GM19395 (cell line): ENCODE results near the gene PABPN1.

ENCODE experiments used
- ATAC-seq: cut with Tn5 transposase; IDR thresholded peaks from one replicate; pipeline ENCODE4 v1.9.1; 2021; ENCODE audit warnings: mild to moderate bottlenecking, moderate library complexity; ENCODE audit not compliant: unreplicated experiment

The PABPN1 gene

DNA sequence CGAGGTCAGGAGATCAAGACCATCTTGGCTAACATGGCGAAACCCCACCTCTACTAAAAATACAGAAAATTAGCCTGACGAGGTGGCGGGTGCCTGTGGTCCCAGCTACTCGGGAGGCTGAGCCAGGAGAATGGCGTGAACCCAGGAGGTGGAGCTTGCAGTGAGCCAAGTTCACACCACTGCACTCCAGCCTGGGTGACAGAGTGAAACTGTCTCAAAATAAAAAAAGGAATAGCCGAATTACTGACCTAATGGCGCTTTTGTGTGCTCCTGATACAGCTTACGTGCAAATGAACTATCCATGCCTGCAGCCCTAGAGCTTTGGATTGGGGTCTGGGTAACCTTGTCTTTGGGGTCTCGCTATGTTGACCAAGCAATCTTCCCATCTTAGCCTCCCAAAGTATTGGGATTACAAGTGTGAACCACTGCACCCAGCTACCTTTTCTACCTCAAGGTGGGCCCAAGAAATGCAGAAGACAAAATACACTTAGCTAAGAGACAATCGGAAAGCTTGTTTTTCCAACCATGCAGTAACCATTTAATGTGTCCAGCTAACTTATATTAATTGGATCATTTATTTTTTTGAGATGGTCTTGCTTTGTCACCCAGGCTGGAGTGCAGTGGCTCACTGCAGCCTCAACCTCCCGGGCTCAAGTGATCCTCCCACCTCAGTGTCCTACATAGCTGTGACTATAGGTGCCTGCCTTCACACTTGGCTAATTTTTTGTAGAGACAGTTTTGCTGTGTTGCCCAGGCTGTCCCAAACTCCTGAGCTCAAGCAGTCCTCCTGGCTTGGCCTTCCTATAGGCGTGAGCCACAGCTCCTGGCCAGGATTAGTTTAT is 5.5 kb downstream of the PABPN1 start:
- no peak for ATAC-seq

DNA sequence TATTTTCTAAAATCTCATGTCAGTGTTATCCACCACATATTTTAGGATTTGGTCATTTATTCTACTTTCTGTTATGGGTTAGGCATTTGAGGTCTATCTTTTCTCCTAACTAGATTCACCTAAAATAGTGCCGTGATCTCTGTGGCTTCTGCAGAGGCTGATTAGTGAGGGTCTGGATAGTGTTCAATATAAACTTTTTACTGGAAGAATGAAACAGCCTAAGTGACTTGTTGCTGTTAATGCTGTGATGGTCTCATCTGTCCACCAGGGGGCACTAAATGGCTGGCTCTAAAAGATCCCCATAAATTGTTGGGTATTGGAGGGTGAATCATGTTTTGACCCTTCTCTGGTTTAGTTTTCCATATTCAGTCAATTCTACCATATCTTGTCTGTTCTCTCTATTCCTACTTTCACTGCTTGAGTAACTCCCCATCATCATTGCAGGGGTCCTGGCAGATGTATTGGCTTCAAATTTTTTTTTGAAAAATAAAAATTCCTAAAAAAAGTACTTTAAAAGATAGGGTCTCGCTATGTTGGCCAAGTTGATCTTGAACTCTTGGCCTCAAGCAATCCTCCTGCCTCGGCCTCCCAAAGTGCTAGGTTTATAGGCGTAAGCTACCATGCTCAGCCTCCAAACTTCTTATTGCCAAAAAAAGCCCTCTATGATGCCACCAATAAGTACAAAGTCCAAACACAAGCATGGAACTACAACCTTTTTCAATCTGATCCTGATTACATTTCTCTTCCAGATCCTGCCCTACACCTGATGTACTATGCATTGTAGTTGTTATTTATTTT is 6.9 kb downstream of the PABPN1 start:
- no peak for ATAC-seq

DNA sequence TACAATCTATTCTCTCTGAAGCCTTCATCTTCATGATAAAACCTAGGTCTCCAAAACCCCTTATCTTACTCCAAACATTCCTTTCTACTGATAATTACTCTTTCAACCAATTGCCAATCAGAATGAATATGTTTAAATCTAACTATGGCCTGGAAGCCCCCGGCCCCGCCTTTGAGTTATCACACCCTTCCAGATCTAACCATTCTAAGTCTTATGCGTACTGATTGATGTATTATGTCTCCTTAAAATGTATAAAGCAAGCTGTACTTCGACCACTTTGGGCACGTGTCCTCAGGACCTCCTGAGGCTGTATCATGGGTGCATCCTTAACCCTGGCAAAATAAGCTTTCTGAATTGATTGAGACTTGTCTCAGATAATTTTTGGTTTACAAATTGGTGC is 14.4 kb downstream of the PABPN1 start:
- ATAC-seq, result no peak

DNA sequence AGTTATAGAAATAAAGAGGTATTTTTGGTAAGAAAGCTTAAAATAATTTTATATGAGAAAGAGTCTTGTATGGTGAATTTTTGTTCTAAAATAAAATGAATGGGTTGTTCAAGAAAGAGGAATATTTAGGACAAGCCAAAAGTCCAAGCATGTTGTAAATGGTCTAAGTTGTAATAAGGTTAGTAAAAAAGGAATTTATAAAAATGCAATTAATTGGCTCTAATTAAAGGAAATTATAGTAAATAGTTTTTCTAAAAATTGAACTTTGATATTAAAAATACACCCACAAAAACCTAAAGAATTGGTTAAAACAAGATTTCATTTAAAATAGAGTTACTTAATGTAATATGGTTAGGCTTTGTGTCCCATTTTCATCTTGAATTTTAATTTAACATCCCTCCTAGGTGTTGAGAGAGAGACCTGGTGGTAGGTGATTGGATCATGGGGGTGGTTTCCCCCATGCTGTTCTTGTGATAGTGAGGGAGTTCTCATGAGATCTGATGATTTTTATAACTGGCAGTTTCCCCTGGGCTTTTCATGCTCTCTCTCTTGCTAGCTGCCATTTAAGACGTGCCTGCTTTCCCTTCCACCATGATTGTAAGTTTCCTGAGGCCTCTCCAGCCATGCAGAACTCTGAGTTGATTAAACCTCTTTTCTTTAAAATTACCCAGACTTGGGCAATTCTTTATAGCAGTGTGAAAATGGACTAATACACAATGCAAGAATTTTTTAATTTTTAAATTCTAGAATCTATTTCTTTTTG is 18.4 kb downstream of the PABPN1 start:
- ATAC-seq, result no peak

DNA sequence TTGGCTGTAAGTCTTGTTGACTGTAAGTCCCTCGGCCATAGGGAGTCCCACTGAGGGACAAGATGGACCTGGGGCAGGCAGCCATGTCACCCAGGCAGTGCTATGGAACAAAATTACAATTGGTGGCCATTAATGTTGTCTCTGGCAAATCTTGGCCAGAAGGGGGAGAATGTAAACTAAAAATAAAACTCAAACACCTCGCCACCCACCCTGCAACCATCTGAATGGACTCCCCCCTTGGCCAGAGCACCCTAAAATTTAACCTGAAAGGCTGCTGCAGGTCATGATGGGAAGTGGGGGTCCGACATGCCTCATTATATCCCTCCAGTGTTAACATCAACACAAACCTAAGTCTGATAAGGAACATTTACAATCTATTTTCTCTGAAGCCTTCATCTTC is 23.2 kb downstream of the PABPN1 start:
- ATAC-seq, result no peak

DNA sequence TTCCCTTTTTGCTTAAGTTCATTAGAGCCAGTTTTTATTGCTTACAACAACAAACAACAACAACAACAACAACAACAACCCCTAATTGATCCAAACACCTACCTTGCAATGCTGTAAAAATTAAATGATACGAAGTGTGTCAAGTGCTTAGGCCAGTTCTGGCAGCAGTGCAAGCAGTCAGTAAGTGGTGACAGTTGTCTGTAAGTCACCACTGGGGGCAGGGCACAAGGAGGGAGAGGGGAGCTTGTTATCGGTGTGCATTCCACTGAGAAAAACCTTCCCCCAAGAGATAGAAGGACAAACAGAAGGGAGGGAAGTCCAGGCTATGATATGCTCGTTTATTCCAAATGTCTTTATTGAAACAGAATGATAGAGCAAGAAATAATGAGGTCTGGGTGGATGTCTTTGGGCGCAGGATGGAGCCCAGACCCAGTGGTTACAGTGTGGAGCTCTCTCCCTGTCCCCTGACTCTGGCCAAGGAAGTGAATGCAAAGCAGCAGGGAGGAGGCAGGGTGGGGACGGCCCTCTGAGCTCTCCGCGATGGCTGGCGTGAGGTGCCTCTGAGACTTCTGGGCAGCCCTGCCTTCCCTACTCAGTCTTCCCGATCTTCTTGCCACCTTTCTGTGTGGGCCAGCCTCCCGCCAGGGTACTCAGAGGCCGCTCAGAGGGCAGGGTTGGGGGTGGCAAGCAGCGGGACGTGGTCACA is 24.9 kb downstream of the PABPN1 start:
- no peak for ATAC-seq

DNA sequence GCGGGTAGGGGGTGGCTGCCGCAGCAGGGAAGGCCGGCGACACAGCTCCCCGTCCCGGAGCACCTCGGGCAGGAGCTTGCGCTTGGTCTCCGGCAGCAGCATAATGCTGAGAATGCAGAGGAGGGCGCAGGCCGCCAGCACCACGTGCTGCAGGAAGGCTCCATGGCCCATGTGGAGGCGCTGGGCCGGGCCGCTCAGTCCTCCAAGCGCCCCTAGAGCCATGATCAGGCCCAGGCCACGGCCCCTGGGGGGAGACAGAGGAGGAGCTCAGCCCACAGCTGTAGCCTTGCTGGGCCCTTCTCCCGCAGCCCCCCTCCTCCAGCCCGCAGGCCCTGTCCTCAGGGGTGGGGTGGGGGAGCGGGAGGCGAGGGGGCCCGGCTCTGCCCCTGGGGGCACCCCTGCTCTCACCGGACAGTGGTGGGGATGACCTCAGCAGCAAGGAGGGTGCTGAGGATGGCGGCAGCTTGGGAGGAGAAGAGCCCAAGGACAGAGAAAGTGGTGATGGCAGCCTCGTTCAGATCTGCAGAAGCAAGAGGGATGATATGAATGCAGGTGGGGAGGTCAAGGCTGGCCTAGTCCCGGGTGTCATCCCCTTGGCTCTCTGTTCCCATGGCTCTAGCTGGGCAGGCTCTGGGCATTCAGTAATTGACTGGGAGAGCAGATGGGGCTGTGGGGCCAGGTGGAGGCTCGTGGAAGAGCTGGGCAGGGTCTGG is 25.6 kb downstream of the PABPN1 start:
- ATAC-seq, result no peak

DNA sequence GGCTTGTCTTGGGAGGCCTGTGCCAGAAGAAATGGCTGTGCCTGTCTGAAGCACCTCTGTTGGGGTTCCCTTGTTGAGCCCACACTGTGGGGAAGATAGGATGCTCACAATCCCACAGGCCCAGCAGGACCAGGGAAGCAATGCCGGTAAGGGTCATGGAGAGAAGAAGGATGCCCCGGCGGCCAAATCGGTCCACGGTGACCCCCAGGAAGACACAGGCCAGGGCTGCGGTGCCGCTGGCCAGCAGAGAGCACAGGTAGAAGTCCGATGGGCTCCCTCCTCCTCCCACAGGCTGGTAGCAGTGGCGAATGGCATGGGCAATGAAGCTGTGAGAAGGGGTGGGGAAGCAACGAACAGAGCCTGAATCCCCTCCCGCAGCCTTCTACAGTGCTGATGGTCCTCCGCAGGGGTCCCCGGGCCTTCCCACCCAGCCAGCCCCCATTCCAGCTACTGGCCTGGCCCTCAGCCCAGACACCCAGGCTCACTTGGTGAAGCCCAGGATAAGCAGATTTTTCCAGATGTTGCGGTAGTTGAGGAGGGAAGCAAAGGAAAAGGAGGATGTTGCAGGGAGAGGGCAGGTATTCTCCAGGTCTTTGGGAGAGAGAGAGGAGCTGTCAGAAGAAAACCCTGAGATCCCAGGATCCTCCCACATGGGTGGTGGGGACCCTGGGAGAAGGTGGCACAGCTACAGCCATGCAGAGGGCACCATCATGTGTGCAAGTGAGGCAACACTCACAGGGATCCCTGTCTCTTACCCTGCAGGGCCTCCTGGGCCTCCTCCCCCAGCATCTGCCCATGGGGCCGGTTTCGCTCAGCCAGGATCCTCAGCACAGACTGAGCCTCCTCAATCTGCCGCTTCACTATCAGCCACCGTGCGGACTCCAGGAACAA is 26.4 kb downstream of the PABPN1 start:
- no peak for ATAC-seq

DNA sequence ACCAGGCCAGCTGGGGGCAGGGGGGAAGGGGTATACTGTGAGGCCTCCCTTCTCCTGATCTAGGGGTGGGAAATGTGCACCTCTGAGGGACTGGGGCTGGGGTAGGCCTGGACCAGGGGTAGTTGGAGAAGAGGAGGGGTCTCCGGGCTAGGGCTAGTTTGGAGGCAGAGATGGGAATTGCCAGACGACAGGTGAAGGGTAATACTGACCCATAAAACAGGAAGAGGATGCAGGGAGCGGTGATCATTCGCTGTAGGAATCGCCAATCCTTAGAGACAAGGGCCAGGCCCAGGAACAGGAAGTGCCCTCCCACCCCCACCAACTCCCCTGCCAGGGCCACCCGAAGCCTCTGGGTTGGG is 27.0 kb downstream of the PABPN1 start:
- no peak for ATAC-seq

DNA sequence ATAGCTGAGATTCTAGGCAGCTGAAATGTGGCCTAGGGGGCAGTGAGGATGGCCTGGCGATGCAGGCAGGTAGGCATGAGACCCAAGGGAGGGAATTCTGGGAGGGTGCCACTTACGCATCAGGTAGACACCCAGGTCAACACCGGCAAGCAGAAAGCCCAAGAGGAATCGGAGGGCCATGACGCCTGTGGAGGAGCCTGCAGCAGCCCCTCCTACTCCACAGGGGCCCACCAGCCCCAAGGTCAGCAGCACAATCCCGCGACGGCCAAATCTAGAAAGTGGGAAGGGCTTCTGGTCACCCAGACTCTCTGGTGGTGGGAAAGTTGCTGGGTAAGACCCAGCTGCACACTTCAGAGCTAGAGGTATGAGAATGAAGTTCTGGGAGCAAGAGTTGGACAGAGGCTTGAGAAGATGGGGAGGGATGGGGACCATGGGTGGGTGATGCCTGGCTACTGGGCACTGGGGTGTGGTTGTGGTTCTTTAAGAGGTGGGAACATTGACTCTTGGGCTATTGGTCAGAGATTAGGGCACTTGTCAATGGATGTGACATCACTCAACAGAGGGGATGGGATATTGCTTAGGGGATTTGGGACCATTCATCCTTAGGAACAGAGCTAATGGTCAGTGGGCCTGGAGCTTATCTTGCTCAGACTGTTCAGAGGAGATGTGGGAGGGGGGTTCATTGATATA is 28.0 kb downstream of the PABPN1 start:
- no peak for ATAC-seq

DNA sequence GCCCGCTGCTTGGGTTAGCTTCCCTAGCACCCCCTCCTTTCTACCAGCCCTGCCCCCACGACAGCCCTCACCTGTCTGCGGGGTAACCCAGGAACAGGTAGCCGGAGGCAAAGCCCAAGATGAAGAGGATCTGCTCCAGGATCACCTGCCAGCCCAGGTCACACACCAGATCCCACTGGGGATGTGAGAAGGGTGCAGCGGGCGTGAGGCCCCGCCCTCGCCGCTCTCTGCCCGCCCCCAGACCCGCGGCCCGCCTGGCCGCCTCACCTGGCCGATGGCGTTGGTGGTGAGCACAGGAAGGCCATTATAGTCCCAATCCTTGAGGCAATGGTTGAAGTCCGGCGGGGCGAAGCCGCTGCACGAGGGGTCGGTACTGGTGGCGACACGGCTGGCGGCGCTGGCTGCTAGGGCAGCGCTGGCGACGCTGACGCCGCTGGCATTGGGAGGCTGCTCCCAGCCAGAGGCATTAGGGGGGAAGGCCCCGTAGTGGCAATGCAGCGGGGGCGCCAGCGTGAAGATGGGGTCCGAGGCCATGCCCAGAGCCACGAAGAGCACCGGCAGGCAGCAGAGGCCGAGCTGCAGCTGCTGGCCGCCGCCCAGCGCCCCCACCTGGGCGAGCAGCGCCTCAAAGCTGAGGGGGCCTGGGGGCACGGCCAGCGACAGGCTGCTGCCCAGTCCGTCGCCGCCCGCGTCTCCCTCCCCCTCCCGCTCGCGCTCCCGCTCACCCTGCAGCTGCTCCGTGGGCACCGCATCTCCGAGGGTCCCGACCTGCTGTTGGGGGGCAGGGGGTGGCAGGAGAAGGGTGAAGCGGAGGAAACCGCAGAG is 30.6 kb downstream of the PABPN1 start:
- no peak for ATAC-seq

DNA sequence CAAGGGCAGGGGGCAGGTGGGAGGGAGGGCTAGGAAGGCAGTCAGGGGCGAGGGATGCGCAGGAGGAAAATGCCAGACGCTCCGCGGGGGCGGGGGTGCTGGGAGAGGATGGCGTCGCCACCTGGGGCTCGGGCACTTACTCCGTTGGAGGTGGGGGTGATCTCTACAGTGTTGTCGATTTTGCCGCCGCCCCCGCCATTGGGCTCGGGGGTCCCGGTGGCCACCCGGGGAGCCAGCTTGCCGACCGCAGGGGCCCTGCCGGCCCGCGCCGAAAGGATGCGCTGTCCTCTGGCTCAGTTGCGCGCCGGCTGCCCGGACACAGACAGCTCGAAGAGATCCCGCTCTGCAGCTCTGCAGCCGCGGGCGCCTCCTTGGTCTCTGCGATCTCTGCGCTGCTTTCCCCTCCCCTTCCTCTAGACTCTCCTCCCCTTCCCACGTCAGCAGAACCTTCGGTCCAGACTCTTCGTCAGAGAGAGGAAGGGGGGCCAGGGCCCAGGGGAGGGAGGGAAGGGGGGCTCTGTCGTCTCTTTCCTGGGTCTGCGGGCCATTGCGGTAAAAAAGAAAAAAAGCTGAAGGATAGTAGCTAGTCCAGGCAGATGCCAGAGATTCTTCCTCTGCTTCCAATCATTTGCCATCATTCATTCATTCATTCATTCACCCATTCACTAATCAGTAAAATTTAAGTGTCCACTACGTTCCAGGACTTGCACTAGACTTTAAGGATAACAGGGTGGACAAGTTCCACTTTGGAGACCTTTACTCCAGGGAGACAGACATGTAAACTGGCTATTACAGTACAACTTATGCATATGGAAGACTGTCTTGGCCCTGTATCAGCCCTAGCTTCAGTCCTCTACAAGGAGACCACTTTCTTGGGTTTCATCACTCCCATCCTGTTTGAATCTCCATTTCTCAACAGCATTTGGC is 31.5 kb downstream of the PABPN1 start, which contains the start of gene SLC22A17:
TSS of gene SLC22A17 (minus strand) at position 382 of the 927 bp plus-strand sequence.
- ATAC-seq, result no peak

DNA sequence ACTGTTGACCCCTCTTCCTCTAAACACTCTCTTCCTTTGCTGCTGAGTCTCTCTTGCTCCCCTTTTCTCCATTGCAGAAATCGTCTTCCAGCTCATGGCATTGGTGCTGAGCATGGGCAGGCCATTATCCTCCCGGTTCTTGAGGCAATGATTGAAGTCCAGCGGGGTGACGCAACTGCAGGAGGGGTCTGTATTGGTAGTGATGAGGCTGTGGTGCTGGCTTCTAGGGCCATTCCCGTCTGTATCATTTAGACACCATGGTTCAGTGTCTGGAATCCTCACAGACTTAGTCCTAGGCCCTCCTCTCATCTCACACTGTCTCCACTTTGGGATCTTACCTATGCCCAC is 32.1 kb downstream of the PABPN1 start:
- ATAC-seq, result no peak

DNA sequence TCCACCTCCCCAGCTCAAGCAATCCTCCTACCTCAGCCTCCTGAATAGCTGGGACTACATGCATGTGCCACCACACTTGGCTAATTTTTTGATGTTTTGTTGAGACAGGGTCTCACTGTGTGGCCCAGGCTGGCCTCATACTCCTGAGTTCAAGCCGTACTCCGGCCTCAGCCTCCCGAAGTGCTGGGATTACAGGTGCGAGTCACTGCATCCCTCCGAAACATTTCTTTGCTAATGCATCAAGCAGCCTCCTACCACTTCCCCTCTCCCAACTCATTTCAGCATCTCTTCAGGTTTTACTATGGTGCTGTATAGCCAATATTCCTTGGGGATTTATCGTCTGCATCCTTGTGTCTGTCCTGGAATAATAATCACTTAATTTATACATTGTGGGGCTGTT is 33.7 kb downstream of the PABPN1 start:
- no peak for ATAC-seq

DNA sequence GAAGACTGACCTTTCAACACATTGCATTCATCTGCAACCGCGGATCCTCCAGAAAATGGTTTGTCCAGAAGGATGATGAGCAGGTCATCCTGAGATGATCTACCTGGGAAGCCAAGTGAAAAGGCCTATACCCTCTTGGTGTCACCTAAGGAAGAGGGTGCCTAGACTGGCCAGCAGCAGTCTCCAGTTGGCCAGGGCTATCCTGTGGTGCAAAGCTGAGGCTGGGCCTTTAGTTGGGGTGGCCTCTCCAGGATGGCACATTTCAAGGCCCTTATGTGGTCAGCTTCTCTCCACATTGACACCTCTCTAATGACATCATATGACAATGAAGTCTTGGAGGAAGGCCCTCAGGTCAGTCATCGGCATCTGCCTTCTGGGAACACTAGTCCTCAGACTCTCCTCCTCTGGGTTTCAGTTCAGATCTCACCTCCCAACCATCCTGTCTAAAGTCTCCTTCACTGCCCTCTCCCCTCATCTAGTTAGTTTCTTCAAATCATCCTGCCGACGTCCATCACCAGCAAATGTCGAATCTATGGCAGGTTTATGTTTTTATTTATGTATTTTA is 34.7 kb downstream of the PABPN1 start:
- no peak for ATAC-seq

DNA sequence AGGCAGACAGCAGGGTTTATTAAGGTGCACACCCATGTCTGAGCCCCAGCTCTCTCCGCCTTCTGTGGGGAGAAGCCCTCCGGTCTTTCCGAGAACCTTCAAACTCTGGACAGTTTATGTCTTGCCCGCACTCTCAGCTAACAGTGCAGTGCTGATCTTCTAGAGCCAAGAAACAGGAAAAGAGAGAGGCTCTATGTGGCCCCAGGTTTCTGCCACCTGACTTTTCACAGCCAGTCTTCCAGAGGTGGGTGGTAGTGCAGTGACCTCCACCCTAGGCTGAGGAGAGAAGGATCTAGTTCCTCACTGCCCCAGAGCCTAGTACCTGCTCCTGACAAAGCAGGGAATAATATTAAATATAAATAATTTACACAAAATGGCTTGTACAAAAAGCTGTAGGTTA is 35.4 kb downstream of the PABPN1 start:
- no peak for ATAC-seq

DNA sequence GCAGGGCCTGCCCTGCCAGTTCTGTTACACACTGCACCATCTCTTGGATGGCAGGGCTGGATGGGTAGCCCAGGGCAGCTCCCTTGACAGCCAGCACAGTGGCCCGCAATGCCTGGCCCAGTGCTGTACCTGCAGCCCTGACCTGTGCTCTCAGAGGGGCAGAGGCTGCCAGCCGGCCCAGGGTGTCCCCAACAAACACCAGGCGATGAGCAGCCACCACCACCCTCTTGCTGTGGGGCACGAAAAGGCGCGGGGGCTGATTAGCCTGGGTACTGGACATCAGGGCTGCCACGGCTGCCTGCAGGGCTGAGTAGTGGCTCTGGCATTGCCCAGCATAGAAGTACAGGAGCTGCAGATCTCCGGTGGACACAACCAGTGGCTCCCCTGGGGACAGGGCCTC is 36.0 kb downstream of the PABPN1 start:
- no peak for ATAC-seq
